Esophagus squamous epithelium (tissue), 5 donors: ENCODE measurements around the gene TMEM132D. TPM values are rescaled to one million over a fixed set of nuclear protein-coding genes. Genes with fewer than 3 reads are reported as not detected.
"Not testable (repeated sequence)": the region's sequence is repeated elsewhere in the genome, so short reads cannot be mapped to it uniquely, and the experiment has no call there.

Experiments used
- DNase-seq: peaks from one replicate; lab custom pipeline; 2025; lab: John Stamatoyannopoulos, UW
- H3K27ac ChIP-seq, 4 donors: fragments of 200-600 bp; sonication (generic); one replicate each; pipeline ENCODE4 v1.5.1; 2016 to 2019; ENCODE audit warnings: mild to moderate bottlenecking in 1 of 4
- H3K27me3 ChIP-seq, 4 donors: fragments of 200-600 bp; sonication (generic); 1 replicate in 3 of 4; 2 replicates in 1 of 4; pipeline versions ENCODE4 v1.5.1 to v1.6.0; 2017 to 2021; ENCODE audit warnings: antibody characterized with exemption in 1 of 4
- H3K36me3 ChIP-seq, 3 donors: fragments of 200-600 bp; sonication (generic); one replicate each; pipeline ENCODE4 v1.5.1; 2016 to 2019
- H3K4me1 ChIP-seq, 3 donors: fragments of 200-600 bp; sonication (generic); one replicate each; pipeline ENCODE4 v1.5.1; 2017 to 2019
- H3K4me3 ChIP-seq, 4 donors: fragments of 200-600 bp; sonication (generic); 1 replicate in 3 of 4; 2 replicates in 1 of 4; pipeline ENCODE4 v1.5.1; 2016 to 2019; ENCODE audit warnings: mild to moderate bottlenecking in 2 of 4, moderate library complexity in 1 of 4
- H3K9me3 ChIP-seq, 3 donors: fragments of 200-600 bp; sonication (generic); one replicate each; pipeline ENCODE4 v1.5.1; 2016 to 2019
- CTCF ChIP-seq, 6 experiments: fragments of 450-650 bp in 4 of 6; fragments of 200-600 bp in 2 of 6; sonication (generic) in 2 of 6; IDR thresholded peaks; one replicate each; pipeline ENCODE4 v1.5.1; 2016 to 2019; ENCODE audit warnings: antibody characterized with exemption in 6 of 6, mild to moderate bottlenecking in 4 of 6, moderate library complexity in 4 of 6
- POLR2A ChIP-seq, 4 donors: fragments of 450-650 bp; IDR thresholded peaks; one replicate each; pipeline ENCODE4 v1.6.1; 2017; ENCODE audit warnings: antibody characterized with exemption in 4 of 4, mild to moderate bottlenecking in 4 of 4, moderate library complexity in 3 of 4
- WGBS, 2 donors: methylation state at CpG; one replicate each; pipeline ENCODE4 v1.1.5; 2018; 5-methylcytosine and 5-hydroxymethylcytosine counted together
- intact Hi-C: fragments of 100-400 bp; cut with DNase I; formaldehyde crosslinking; loops from one replicate; pipeline ENCODE4 v1.15.0; 2022
- total RNA-seq, 4 donors: library from RNA; depleted of rRNA; stranded (reverse); fragments of >200 nt; gene quantifications; one replicate each; pipeline ENCODE4 v1.1.0, GENCODE V29; 2016
- donor health status: DM: yes; HTN: yes; CAD: no.

TMEM132D gene
- total RNA-seq, 4 donors from 2014 or later, result not detected

GRCh38 chr12:129903092-129903945 lies 506 bp downstream of the TMEM132D start:
- Histone ChIP-seq H3K4me1 (no peaks in the 10 kb centered on the region), H3K36me3 (no peaks in the 10 kb centered on the region), H3K27ac (no peak overlapping the region), H3K27me3 (peaks cover 0 to 79% (median 3%) of the 10 kb centered on the region in 4 donors), H3K4me3 (no peak overlapping the region), H3K9me3 (no peaks in the 10 kb centered on the region)
- DNase-seq, result no peak
- intact Hi-C loops, result no loop called here
- no peak for TF ChIP-seq CTCF (IDR thresholded peaks at IDR 0.05)
- no peak for TF ChIP-seq POLR2A (IDR thresholded peaks at IDR 0.05)
- 5 to 23% methylated on average over 12 to 22 of the region's 93 CpGs for WGBS, 2 donors

- Histone ChIP-seq H3K36me3 (no peaks in the 10 kb centered on the region), H3K27me3 (peaks cover 0 to 73% (median 3%) of the 10 kb centered on the region in 4 donors), H3K4me1 (no peaks in the 10 kb centered on the region), H3K9me3 (no peaks in the 10 kb centered on the region), H3K27ac (no peak overlapping the region), H3K4me3 (no peak overlapping the region)
- no peak for TF ChIP-seq CTCF (IDR thresholded peaks at IDR 0.05)
- no peak for TF ChIP-seq POLR2A (IDR thresholded peaks at IDR 0.05)
- intact Hi-C loops, result no loop called here
- no peak for DNase-seq
- 2 to 7% methylated on average over 12 to 17 of the region's 19 CpGs for WGBS, 2 donors
These were observed 1.3 kb downstream of the TMEM132D start for GRCh38 chr12:129902371-129903091.

GRCh38 chr12:129901254-129901653 lies 2.6 kb downstream of the TMEM132D start:
- H3K27me3 ChIP-seq, result peaks cover 0 to 62% (median 3%) of the 10 kb centered on the region in 4 donors
- H3K9me3 ChIP-seq, result no peaks in the 10 kb centered on the region
- H3K36me3 ChIP-seq, result no peaks in the 10 kb centered on the region
- intact Hi-C loops, result no loop called here
- no peak for DNase-seq
- H3K4me1 ChIP-seq, result no peaks in the 10 kb centered on the region
- no peak overlapping the region for H3K4me3 ChIP-seq
- H3K27ac ChIP-seq, result no peak overlapping the region
- WGBS, 2 donors, result 40 to 44% methylated on average over 2 of the region's 2 CpGs
- no peak for TF ChIP-seq CTCF (IDR thresholded peaks at IDR 0.05)
- no peak for TF ChIP-seq POLR2A (IDR thresholded peaks at IDR 0.05)

- intact Hi-C loops, result no loop called here
- peaks cover 0 to 52% (median 3%) of the 10 kb centered on the region in 4 donors for H3K27me3 ChIP-seq
- no peaks in the 10 kb centered on the region for H3K36me3 ChIP-seq
- no peak for TF ChIP-seq POLR2A (IDR thresholded peaks at IDR 0.05)
- TF ChIP-seq CTCF (IDR thresholded peaks at IDR 0.05), result no peak
- WGBS, 2 donors, result 71 to 73% methylated on average over 9 to 10 of the region's 10 CpGs
- no peaks in the 10 kb centered on the region for H3K9me3 ChIP-seq
- H3K4me3 ChIP-seq, result no peak overlapping the region
- H3K27ac ChIP-seq, result no peak overlapping the region
- H3K4me1 ChIP-seq, result no peaks in the 10 kb centered on the region
- no peak for DNase-seq
These were observed 3.5 kb downstream of the TMEM132D start for GRCh38 chr12:129900306-129900705.

- intact Hi-C loops, H3K4me3 ChIP-seq, DNase-seq, H3K36me3 ChIP-seq, H3K4me1 ChIP-seq, H3K9me3 ChIP-seq, H3K27ac ChIP-seq: not testable (repeated sequence)
- peaks cover 0 to 40% (median 3%) of the 10 kb centered on the region in 4 donors for H3K27me3 ChIP-seq
- 63 to 84% methylated on average over 1 of the region's 1 CpG for WGBS, 2 donors
These were observed 4.8 kb downstream of the TMEM132D start for GRCh38 chr12:129899045-129899444.
